Right lobe of liver (tissue), 4 donors: ENCODE data around the gene EDC3.

ENCODE experiments used
- POLR2A ChIP-seq: fragments of 450-650 bp; IDR thresholded peaks from one replicate; pipeline ENCODE4 v1.6.1; 2017; ENCODE audit warnings: antibody characterized with exemption, mild to moderate bottlenecking
- TF ChIP-seq, protein P1 (sequence below), 4 donors: fragments of 200-600 bp in 3 of 4; fragments of 450-650 bp in 1 of 4; IDR thresholded peaks; one replicate each; pipeline versions ENCODE4 v1.5.1 to v1.8.0; 2016 to 2022; ENCODE audit warnings: antibody characterized with exemption in 4 of 4, mild to moderate bottlenecking in 2 of 4
- donor health status: DM: no; HTN: no; CAD: no.
- donor health status: DM: no; HTN: no; CAD: no.
- donor health status: DM: no; HTN: yes; CAD: no.

DNA sequence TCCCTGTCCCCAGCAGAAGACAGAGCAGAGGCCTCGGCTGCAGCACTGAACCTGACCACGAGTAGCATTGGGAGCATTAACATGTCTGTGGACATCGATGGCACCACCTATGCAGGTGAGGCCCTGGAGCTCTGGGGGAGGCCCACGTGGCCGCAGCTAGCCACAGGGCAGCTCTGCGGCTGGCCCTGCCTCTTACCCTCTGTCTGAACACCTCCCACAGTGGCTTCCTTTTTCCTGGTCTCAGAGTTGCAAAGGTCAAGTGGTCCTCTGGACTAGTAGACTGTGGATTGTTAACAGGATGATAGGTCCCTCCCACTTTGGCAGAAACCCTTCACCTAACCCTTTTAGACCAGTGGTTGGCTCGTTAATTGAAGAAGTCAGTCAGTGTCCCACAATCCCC, 102.7 kb downstream of the EDC3 start:
- TF ChIP-seq, protein P1, sequence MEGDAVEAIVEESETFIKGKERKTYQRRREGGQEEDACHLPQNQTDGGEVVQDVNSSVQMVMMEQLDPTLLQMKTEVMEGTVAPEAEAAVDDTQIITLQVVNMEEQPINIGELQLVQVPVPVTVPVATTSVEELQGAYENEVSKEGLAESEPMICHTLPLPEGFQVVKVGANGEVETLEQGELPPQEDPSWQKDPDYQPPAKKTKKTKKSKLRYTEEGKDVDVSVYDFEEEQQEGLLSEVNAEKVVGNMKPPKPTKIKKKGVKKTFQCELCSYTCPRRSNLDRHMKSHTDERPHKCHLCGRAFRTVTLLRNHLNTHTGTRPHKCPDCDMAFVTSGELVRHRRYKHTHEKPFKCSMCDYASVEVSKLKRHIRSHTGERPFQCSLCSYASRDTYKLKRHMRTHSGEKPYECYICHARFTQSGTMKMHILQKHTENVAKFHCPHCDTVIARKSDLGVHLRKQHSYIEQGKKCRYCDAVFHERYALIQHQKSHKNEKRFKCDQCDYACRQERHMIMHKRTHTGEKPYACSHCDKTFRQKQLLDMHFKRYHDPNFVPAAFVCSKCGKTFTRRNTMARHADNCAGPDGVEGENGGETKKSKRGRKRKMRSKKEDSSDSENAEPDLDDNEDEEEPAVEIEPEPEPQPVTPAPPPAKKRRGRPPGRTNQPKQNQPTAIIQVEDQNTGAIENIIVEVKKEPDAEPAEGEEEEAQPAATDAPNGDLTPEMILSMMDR (IDR thresholded peaks at IDR 0.05) = no peak
- no peak for TF ChIP-seq POLR2A
